HG02973 (cell line): ENCODE results near the gene IQCN.

ENCODE experiments used
- ATAC-seq: cut with Tn5 transposase; IDR thresholded peaks from one replicate; pipeline ENCODE4 v1.9.1; 2021; ENCODE audit warnings: moderate library complexity; ENCODE audit not compliant: unreplicated experiment

Gene IQCN

GRCh38 chr19:18245297-18245696, 29.0 kb downstream of the IQCN start:
- no peak for ATAC-seq

GRCh38 chr19:18239303-18239702, 34.9 kb downstream of the IQCN start:
- no peak for ATAC-seq

GRCh38 chr19:18234194-18234593, 40.1 kb downstream of the IQCN start:
- ATAC-seq: no peak

- no peak for ATAC-seq
Observed at GRCh38 chr19:18233224-18233825, 40.9 kb downstream of the IQCN start.

DNA sequence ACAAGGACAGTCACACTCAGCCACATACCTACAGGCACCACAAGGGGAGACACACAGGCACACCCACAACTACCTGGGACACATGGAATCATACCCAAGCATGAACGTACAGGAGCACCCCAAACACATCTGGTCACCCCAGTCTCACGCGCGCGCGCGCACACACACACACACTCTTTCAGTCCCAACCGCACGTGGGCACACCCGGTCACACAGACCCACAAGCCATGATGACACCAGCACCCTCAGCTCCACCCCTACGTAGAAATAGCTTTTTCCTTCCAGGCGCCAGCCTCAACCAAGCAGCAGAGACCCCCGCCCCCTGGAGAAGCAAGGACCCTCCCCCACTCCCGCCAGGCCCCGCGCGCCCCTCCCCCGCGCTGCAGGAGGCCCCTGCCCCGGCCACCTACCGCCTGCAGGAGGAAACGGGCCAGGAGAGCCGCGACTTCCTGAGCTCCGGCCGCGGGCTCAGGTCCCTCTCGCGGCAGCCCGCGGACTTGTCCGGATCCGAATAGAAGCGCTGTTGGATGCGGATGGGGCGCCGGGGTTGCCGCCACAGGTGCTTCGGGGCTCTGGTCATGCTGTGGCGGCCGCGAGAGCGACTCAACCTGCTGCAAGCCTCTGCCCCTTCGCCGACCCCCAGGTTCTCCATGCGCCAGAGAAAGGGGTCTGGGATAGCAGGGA, 41.6 kb downstream of the IQCN start:
- no peak for ATAC-seq

DNA sequence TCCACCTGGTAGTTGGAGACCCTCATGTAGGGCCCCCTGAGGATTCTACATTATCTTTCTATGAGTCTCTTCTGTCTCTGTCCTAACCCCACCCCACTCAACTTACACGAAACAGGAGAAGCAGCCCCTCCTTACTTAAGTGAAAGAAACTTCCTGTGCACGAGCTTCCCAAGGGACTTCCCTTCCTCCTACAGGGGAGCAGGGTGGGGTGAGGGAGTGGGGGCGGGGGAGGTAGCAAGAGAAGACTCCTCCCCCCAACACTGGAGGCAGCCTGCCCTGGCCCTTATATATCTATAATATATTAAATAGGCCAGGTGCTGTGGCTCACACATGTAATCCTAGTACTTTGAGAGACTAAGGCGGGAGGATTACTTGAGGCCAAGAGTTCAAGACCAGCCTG, 42.5 kb downstream of the IQCN start:
- ATAC-seq: no peak

DNA sequence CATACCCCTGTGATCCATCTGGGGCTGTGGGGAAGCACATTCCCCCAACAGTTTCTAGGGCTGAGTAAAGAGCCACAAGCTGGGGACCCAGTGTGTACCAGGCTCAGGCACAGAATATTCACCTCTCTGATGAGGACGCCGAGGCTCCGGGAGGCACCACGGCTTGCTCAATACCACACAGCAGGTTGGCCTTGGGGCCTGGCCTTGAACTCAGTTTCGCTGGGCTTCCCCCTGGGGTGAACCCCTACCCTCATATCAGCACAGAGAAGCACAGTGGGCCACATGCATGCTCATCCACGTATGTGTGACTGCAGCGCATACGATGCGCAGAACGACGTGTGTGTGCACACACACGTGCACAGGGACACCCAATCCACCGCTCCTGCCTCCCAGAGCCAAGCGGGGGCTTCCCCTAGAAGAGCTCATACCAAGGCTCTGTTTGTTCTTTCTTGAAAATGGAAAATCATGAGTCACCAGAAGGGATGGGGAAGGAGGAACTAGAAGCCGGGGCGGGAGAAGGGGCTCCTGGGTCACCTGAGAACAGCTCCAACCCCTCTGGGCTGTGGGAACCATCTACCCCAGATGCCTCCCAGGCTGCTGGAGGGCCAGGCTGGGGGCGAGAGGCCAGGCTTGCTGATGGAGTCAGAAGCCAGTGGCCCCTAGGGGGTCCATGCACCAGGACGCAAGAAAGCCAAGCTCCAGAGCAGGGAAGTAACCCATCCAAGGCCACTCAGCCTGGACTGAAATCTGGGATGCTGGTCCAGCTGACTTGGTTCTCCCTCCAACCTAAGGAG, 43.1 kb downstream of the IQCN start:
- no peak for ATAC-seq

GRCh38 chr19:18229915-18230314, 44.3 kb downstream of the IQCN start:
- no peak for ATAC-seq

DNA sequence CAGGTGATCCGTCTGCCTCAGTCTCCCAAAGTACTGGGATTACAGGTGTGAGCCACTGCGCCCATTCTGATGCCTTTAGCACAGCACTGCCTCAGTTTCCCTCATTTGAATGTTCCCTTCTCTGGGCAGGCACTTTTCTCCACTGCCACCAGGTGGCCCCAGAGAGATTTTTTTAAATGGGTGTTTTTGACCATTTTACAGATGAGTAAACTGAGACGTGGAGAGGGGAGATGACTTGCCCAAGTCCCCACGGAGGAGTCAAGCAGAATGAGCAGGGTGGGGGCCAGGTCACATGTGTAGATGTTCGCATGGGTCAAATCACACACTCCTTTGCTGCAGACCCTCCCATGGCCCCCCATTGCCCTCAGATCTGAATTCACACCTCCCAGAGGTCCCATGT, 44.8 kb downstream of the IQCN start:
- ATAC-seq: no peak

DNA sequence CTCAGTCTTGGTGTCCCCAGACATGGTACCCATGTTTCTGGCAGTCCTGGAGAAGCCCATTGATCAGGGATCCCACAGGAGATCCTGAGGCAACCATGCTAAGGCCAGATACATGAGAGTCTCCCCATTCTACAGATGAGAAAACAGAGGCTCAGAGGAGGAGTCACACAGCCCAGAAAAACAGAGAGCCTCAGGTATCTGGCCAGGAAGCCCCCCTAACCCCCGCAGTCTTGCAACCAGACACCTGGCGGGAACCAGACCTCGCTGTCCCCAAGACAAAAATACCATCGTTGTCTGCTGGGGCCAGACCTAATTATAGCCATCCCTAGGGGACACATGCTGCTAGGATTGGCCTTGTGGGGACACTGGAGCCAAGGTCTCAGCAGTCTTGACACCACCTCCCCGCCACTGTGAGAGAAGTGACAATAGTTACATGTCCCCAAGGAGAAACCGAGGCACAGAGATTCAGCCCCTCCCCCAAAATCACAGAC, 46.4 kb downstream of the IQCN start:
- ATAC-seq: no peak

DNA sequence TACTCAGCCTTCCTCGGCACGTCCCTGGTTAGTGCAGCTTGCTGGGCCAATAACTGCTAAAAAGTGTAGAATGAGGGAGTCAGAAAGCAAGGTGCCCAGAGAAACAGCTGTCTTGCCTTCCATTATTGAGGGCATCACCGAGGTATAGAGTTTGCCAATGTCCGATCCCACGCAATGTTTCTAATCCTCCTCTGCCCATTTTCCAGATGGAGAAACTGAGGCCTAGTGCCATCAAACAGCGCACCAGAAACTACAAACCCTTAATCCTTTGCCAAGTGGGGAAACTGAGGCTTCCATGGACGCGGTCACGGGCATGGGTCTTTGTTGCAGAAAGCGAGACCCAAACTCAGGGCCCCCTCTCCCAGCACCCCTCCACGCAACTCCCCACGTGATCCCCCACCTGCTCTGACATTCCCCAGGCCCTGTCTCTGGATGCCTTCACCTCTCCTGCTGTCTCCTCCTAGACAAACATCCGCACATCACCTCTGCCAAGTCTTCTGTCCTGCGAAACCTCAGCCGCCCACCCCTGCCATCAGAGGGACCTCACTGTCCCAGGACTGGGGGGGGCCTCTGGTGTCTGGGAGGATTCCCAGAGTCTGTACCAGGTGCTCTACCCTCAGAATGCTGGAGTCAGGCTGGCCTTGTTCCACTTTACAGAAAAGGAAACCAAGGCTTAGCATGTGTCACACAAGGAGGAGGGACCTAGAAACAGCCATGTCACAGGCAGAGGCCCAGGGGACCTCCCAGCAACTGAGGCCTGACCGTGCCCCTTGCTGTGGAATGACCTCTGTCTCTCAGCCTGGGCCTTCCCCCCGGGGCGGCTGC, 47.1 kb downstream of the IQCN start:
- ATAC-seq: no peak

- no peak for ATAC-seq
Observed at GRCh38 chr19:18225702-18226468, 48.4 kb downstream of the IQCN start, which contains the start of gene PDE4C. TSS of gene PDE4C (minus strand) at chr19:18226438. CDS start at chr19:18226415, 23 bp downstream.

DNA sequence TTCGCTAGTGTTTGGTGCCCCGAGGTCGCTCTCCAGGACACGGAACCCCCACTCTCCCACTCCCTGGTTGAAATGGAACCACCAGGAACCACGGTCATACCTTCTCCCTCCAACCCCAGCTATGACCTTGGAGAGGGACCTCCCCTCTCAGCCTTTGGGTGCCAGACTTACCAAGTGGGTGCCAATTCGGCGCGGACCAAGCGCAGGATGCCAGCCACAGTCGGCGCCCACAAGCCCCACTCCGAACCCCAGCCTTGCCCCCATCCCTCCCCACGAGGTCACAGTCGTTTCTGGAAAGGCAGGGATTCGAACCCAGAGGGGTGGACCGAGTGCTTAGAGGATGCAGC, 48.9 kb downstream of the IQCN start:
- ATAC-seq: no peak

DNA sequence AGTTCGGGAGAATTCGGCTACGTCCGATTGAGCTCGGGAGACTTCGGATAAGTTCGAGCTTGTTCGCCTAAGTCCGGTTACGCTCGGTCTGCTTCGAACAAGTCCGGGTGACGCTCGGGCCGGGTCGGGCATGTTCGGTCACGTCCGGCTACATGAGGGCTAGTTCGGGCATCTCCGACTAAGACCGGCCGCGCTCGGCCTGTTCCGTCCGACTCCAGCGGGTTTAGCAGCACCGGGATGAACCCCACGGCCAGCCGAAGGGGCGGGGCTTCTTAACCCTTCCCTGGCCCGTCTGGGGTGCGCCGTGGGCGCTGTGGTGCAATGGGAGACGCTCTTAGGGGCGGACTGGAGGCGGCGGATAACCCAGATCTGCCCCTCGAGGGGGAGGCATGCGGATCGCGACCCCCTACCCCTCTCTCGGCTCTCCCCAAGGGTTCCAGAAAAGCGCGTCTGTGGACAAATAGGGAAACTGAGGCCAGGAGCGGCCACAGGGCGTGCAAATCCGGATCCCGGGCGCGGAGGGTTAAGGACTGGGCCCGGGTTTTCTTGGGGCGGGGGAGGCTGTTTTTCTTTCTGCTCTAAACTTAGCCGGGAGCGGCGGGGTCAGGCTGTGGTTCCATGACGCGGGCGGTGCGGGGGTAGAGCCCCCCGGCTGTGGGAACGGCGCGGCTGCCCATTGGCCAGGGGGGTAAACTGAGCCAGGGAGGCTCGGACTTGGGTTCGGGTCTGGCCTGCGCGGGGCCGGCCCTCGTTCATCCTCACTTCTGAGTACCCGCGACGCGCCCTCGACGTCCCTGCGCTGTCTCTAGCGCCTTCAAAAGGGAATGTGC, 49.5 kb downstream of the IQCN start:
- peak; percentile 88 for ATAC-seq

- ATAC-seq: peak; percentile 13
Observed at GRCh38 chr19:18223860-18224524, 50.3 kb downstream of the IQCN start.

GRCh38 chr19:18221815-18222725, 52.2 kb downstream of the IQCN start:
- ATAC-seq: no peak

DNA sequence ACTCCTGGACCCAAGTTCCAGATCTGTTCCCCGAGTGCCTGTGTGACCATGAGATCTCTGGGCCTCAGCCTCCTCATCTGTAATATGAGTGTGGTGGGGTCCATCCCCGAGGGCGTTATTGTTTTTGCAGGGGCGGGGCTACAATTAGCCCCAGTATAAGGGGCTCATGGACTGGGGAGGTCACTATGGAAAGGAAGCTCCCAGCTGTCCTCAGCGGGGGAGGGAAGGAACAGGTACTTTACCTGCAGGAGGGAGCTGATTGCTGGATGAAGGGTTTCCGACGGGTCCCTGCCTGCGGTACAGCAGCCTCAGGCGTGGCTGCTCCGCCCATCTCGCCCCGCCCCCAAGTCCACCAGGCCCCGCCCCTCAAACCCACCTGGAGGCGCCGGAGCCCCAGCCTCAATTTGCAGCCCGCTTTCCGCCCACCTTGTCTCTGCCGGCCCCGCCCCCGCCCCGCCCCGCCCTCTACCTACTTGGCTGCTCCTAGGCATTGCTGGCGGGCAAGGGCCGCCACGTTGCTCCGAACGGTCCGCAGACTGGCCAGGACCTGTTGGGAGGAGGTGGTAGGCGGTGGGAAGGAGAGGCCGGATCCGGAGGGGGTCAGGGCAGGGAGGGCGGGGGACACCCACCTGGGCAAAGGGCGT, 53.5 kb downstream of the IQCN start:
- no peak for ATAC-seq
